Mesodermal cell (in vitro differentiated cells): ENCODE results near the gene SH2D2A.

Source experiments
- H3K27ac ChIP-seq: 2 replicates; pipeline ENCODE4 v1.7.0; 2013; ENCODE audit warnings: mild to moderate bottlenecking, low read depth, low read length, moderate library complexity; ENCODE audit not compliant: severe bottlenecking
- H3K36me3 ChIP-seq: 2 replicates; pipeline ENCODE4 v1.7.1; 2013; ENCODE audit warnings: mild to moderate bottlenecking, low read length, moderate library complexity; ENCODE audit not compliant: control insufficient read depth, insufficient read depth
- H3K4me1 ChIP-seq: one replicate; pipeline ENCODE4 v1.7.1; 2013; ENCODE audit warnings: mild to moderate bottlenecking, low read length; ENCODE audit not compliant: insufficient read depth, control insufficient read depth, poor library complexity, severe bottlenecking
- H3K4me3 ChIP-seq: 2 replicates; pipeline ENCODE4 v1.7.0; 2013; ENCODE audit warnings: low read length, control low read depth, mild to moderate bottlenecking; ENCODE audit not compliant: insufficient read depth, poor library complexity, severe bottlenecking; ENCODE audit errors: extremely low read depth
- H3K9me3 ChIP-seq: 2 replicates; pipeline ENCODE4 v1.7.1; 2013; ENCODE audit warnings: mild to moderate bottlenecking, low read length, moderate library complexity; ENCODE audit not compliant: control insufficient read depth
- WGBS, 2 experiments: methylation state at CpG; one replicate each; pipeline ENCODE4 v1.1.5; 2013; ENCODE audit warnings: missing lambda C conversion rate in 2 of 2; ENCODE audit not compliant: insufficient coverage in 2 of 2; 5-methylcytosine and 5-hydroxymethylcytosine counted together

Gene SH2D2A

DNA sequence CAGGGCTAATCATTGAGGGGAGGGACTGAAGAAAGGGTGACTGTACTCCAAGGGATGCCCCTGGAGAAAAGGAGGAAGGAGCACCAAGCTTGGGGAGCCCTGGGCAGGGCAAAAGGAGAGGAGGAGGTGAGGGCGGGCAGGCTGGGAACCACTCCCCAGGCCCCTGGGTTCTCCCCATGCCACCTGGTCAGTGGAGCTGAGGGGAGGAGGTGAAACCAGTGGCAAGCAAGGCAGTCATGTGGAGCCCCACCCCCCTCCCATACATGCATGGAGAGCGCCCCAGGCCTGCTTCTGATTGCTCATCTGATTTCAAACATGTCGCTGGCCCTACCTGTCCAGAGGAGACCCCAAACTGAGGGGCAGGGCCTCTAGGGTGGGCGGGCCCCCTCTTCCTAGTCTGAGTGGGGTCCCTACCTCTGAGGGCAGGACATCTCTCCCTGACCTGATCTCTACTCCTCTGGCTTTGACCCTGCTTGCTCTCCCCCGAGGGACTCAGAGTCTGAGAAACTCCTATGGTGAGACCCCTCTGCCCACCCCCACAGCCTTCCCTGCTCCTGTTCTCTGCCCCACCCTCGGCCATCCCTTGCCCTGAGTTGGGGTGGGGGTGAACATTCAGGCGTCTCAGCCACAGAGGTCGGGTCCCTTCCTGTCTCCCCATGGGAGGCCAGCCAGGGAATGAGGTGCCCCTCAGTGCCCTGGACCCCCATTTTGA lies 23.7 kb upstream of the SH2D2A start:
- Histone ChIP-seq H3K9me3 (no peaks in the 10 kb centered on the region), H3K27ac (no peak overlapping the region), H3K4me3 (no peak overlapping the region), H3K4me1 (no peaks in the 10 kb centered on the region), H3K36me3 (no peaks in the 10 kb centered on the region)
- 69 to 73% methylated on average over 3 to 4 of the region's 8 CpGs for whole genome bisulfite sequencing, 2 experiments

DNA sequence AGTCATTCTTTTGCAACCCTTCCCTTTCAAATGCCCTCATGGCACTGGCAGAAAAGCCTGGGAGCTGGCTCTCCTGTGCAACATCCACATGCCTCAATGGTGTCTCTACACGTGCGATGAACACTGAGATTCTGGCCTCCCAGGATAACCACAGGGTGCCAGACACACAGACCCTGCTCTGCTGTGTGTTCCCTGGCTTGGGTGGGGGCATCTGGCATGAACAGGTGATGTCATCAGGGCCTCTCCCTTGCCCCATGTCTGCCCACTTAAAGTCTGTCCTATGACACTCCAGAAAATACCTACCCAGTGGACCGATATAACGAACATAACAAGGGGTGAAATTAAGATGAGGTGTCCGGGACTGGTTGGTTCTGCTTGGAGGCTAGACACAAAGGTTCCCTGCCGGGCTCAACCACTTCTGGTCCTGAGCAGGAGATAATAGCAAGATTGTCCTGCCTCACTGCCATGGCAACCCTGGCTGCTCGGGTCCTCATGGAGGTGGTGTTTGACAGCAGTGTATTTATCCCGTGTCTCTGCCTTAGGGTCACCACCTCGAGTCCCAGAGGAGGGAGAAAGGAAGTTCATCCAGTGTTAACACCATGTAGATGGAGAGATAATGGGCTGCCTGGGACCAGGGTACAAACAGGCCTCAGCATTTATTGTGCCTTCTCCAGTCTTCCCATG lies 22.9 kb upstream of the SH2D2A start:
- no peak overlapping the region for H3K27ac ChIP-seq
- H3K9me3 ChIP-seq, result no peaks in the 10 kb centered on the region
- H3K4me1 ChIP-seq, result no peaks in the 10 kb centered on the region
- WGBS, 2 experiments, result 21 to 38% methylated on average over 6 to 9 of the region's 9 CpGs
- H3K36me3 ChIP-seq, result no peaks in the 10 kb centered on the region
- no peak overlapping the region for H3K4me3 ChIP-seq

DNA sequence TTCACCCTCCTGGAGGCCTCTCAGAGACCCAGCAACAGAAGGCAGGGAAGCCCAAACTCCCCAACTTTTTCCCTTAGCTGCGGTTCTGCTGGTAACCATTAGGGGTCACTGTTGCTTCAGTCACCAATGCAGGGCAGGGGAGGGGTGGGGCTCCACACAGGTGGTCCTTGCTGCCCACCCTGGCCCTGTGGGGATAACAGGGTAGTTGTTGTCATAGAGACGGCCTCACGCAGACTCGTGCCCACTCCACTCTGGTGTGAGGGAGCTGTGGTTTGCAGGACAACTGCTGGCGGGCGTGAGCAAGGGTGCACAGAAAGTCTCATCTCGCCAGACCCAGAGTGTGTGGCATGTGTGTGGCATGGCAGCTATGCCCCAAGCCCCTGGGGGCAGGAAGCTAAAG lies 22.3 kb upstream of the SH2D2A start:
- 32 to 42% methylated on average over 6 to 7 of the region's 7 CpGs for WGBS, 2 experiments

DNA sequence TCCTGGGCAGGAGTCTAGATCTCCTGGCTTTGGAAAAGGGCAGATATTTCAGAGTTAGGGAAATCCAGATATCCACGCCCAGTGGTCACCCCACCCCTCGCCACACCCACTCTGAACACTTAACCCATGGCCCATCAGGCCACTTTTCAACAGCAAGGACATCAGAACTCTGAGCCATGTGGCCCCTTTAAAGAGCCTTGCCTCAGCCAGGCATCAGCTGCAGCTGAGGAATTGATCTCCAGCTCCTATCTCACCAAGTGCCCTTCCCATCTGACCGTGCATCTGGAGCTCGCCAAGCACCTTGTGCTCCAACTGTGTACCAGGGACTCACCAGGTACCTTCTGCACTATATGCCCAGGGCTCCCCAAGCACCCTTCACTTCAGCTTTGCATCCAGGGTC lies 20.2 kb upstream of the SH2D2A start:
- H3K36me3 ChIP-seq, result no peaks in the 10 kb centered on the region
- H3K27ac ChIP-seq, result no peak overlapping the region
- H3K9me3 ChIP-seq, result no peaks in the 10 kb centered on the region
- no peaks in the 10 kb centered on the region for H3K4me1 ChIP-seq
- H3K4me3 ChIP-seq, result no peak overlapping the region
- whole genome bisulfite sequencing, 2 experiments, result 81 to 83% methylated on average over 2 of the region's 4 CpGs

More for the DNA sequence above, 22.3 kb upstream of the SH2D2A start:
- Histone ChIP-seq H3K9me3 (no peaks in the 10 kb centered on the region), H3K36me3 (no peaks in the 10 kb centered on the region), H3K4me3 (no peak overlapping the region), H3K27ac (no peak overlapping the region), H3K4me1 (no peaks in the 10 kb centered on the region)

DNA sequence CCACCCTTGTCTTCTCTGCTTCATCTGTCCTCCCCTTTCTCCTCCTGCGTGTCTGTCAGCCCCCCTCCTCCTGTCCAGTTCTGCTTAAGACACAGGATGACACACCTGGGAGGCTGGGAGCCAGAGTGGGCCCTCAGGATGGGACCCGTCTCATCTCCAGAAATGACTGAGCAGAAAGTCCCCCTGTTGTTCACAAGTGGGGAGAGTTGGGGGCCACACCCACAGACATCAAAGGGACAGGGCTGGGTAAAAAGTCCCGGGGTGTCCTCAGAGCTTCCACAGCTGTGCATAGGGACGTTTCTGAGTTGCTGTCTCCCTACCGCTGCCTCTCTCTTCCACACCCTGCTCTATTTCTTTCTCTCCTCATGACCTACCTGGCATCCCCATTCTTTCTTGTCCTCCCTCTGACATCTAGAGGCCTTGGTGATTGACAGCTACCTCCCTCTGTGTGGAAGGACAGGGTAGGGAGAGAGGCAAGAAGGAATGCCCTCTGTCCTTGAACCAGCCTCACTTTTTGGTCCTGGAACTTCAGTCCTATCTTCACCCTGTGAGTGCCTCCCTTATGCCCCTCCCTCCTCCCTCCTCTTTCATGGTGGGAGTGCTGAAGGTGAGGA lies 19.5 kb upstream of the SH2D2A start:
- no peak overlapping the region for H3K27ac ChIP-seq
- H3K36me3 ChIP-seq, result no peaks in the 10 kb centered on the region
- 70 to 87% methylated on average over 5 of the region's 5 CpGs for WGBS, 2 experiments
- no peaks in the 10 kb centered on the region for H3K9me3 ChIP-seq
- no peaks in the 10 kb centered on the region for H3K4me1 ChIP-seq
- H3K4me3 ChIP-seq, result no peak overlapping the region

DNA sequence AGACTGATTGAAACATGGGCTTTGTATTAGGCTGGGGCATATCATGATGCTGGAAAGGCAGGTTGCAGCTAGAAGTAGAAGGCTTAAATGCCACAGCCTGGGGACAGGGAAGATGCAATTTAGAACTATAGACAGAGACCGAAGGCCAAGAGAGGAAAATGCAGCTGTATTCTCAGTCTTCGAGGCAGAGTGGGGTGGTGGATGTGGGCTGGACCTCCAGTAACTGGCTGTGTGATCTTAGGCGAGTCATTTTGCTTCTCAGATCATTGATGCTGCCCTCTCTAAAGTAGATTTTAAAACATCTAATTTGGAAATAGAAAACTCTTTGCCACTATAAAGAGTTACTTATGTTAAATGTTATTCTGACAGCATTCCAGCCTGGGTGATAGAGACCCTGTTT lies 17.7 kb upstream of the SH2D2A start:
- no peaks in the 10 kb centered on the region for H3K36me3 ChIP-seq
- no peak overlapping the region for H3K4me3 ChIP-seq
- H3K4me1 ChIP-seq, result no peaks in the 10 kb centered on the region
- H3K27ac ChIP-seq, result no peak overlapping the region
- H3K9me3 ChIP-seq, result no peaks in the 10 kb centered on the region
- WGBS, 2 experiments, result 85 to 86% methylated on average over 2 of the region's 3 CpGs

DNA sequence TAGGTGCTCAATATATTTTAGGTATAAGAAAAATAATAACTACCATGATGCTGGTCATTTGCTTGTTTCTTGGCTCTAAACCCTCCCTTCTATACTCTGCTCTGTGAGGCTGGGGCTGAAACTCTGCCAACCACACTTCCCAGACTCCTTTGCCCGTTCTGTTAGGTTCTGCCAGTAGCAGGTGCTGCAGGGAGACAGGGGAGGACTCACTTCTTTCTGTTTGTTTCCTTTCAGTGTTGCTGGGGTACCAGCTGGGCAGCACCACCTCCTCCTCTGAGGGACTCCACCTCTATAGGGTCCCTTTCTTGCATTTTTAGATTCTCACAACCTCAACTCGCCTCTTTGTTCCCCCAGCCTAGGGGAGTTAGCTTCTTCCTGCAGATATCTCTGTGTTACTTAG lies 17.0 kb upstream of the SH2D2A start:
- Histone ChIP-seq H3K4me3 (no peak overlapping the region), H3K9me3 (no peaks in the 10 kb centered on the region), H3K27ac (no peak overlapping the region), H3K36me3 (no peaks in the 10 kb centered on the region), H3K4me1 (no peaks in the 10 kb centered on the region)
- 80% methylated on average over 1 of the region's 2 CpGs; no CpG with 5 or more reads in 1 of the 2 experiments for WGBS, 2 experiments

DNA sequence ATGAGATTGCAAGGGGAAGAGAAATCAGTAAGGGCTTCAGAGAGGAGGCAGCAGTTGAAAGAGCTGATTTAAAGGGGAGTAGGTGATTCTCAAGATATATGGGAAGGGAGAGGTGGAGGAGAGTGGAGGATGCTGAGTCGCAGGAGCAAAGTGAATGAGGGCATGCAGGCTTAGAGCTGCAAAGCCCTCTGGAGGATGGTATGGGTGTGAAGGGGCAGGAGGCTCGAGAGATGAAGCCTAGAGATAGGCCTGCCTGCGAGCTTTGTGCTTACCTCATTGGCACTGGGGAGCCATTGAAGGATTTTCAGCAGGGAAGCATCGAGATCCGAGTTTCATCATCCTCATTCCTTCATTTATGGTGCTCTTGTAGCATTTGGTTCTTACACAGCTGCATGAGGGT lies 15.8 kb upstream of the SH2D2A start:
- WGBS, 2 experiments, result 48 to 66% methylated on average over 5 of the region's 5 CpGs
- H3K4me1 ChIP-seq, result no peaks in the 10 kb centered on the region
- H3K4me3 ChIP-seq, result no peak overlapping the region
- H3K36me3 ChIP-seq, result no peaks in the 10 kb centered on the region
- no peaks in the 10 kb centered on the region for H3K9me3 ChIP-seq
- no peak overlapping the region for H3K27ac ChIP-seq

DNA sequence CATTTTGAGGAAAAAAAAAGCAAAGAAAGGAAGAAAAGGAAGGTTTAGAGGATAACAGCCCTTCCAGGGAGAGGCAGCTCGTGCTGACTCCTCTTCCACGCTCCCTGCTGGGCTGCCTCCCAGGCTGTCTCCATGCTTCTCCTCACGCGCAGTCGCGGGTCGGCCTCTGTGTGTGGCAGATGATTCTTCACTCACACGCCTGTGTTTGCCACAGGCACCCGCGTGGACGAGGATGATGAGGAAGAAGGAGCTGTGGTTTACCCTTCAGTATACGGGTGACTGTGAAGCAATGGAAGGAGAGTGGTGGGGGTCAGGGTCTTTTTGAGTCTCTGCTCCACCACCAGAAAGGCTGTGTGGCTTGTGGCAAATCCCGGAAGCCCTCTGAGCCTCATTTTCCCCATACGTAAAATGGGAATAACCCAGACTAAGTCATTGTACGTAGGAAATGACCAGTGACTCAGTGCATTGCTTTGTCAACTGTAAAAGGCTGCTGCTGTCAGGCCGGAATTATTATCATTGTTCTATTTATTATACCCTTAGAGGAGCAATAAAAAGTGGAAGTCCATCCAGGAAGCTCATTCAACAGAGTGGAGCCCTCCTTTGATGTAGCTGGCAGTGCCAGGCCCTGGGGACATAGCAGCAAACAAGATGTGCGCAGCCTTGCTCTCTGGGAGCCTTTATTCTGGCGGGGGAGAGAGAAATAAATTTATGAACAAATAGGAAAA lies 11.9 kb upstream of the SH2D2A start:
- H3K27ac ChIP-seq, result no peak overlapping the region
- H3K4me1 ChIP-seq, result no peaks in the 10 kb centered on the region
- H3K36me3 ChIP-seq, result no peaks in the 10 kb centered on the region
- no peak overlapping the region for H3K4me3 ChIP-seq
- WGBS, 2 experiments, result 72 to 73% methylated on average over 12 to 17 of the region's 18 CpGs
- H3K9me3 ChIP-seq, result no peaks in the 10 kb centered on the region

DNA sequence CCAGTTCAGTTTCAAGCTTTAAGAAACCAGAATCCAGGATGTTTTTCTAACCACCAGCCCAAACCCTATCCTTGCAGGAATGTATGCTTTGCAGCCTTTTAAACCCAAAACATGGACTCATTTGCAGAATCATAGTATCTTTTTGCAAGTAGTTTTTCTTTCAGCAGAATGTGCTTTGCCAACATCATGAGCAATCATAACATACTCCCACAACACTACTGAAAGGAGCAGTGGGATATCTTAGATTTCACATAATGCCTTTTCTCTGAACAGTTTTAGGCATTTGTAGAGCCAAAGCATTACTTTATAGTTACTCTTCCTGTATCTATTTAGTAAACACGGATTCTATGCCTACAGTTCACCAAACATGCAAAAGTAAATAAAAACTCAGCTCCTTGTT lies 10.0 kb upstream of the SH2D2A start:
- WGBS, 2 experiments, result no CpG with 5 or more reads among the region's 1 CpG
- H3K27ac ChIP-seq, result no peak overlapping the region
- no peaks in the 10 kb centered on the region for H3K36me3 ChIP-seq
- no peak overlapping the region for H3K4me3 ChIP-seq
- no peaks in the 10 kb centered on the region for H3K4me1 ChIP-seq
- H3K9me3 ChIP-seq, result no peaks in the 10 kb centered on the region
